GM21447 (cell line): Measurements from ENCODE around the gene MLKL.
"Not testable (repeated sequence)": the region's sequence is repeated elsewhere in the genome, so short reads cannot be mapped to it uniquely, and the experiment has no call there.

Experiments used
- ATAC-seq: cut with Tn5 transposase; IDR thresholded peaks from one replicate; pipeline ENCODE4 v1.9.1; 2021; ENCODE audit not compliant: unreplicated experiment

Gene MLKL

GRCh38 chr16:74652883-74653282 is 47.8 kb downstream of the MLKL start:
- ATAC-seq, result not testable (repeated sequence)

- ATAC-seq, result no peak
These were observed 48.4 kb downstream of the MLKL start for GRCh38 chr16:74652249-74652648.

GRCh38 chr16:74651841-74652240 is 48.8 kb downstream of the MLKL start:
- ATAC-seq, result no peak

GRCh38 chr16:74650966-74651567 is 49.6 kb downstream of the MLKL start:
- no peak for ATAC-seq

GRCh38 chr16:74649839-74650504 is 50.7 kb downstream of the MLKL start:
- ATAC-seq, result no peak

GRCh38 chr16:74641969-74642368 is 58.7 kb downstream of the MLKL start:
- no peak for ATAC-seq

- ATAC-seq, result no peak
These were observed 62.8 kb downstream of the MLKL start for GRCh38 chr16:74637742-74638453.

GRCh38 chr16:74635303-74635702 is 65.4 kb downstream of the MLKL start:
- ATAC-seq, result no peak

- no peak for ATAC-seq
These were observed 67.0 kb downstream of the MLKL start for GRCh38 chr16:74633686-74634085.

- peak; percentile 14 for ATAC-seq
These were observed 73.0 kb downstream of the MLKL start for GRCh38 chr16:74627506-74628220.

GRCh38 chr16:74626741-74627416 is 73.8 kb downstream of the MLKL start:
- peak; percentile 53 for ATAC-seq

GRCh38 chr16:74625500-74626350 is 74.9 kb downstream of the MLKL start:
- no peak for ATAC-seq

- no peak for ATAC-seq
These were observed 76.8 kb downstream of the MLKL start for GRCh38 chr16:74623839-74624235.

- no peak for ATAC-seq
These were observed 77.3 kb downstream of the MLKL start for GRCh38 chr16:74623214-74623838.

- ATAC-seq, result no peak
These were observed 78.7 kb downstream of the MLKL start for GRCh38 chr16:74622005-74622404.
